Mesendoderm (in vitro differentiated cells): ENCODE measurements around the gene TAAR5.

ENCODE experiments used
- DNase-seq: peaks from one replicate; pipeline ENCODE4 v3.0.0; 2013
- H2AK5ac ChIP-seq: 2 replicates; pipeline ENCODE4 v1.6.1; 2013; ENCODE audit warnings: low read length, inconsistent platforms
- H2BK120ac ChIP-seq: 2 replicates; pipeline ENCODE4 v1.6.1; 2013; ENCODE audit warnings: low read depth, mild to moderate bottlenecking, low read length, moderate library complexity, mixed read lengths
- H2BK15ac ChIP-seq: replicated peaks from 2 replicates; pipeline ENCODE4 v1.6.1; 2013; ENCODE audit warnings: low read depth, mild to moderate bottlenecking, moderate library complexity
- H2BK5ac ChIP-seq: 2 replicates; pipeline ENCODE4 v1.6.1; 2013; ENCODE audit warnings: low read length, inconsistent platforms
- H3K18ac ChIP-seq: 2 replicates; pipeline ENCODE4 v1.6.1; 2013; ENCODE audit warnings: mild to moderate bottlenecking, low read length, mixed read lengths
- H3K23ac ChIP-seq: one replicate; pipeline ENCODE4 v1.6.1; 2013; ENCODE audit warnings: low read length
- H3K27ac ChIP-seq: 2 replicates; pipeline ENCODE4 v1.5.1; 2013; ENCODE audit warnings: low read depth, mild to moderate bottlenecking, inconsistent platforms, low read length, moderate library complexity
- H3K27me3 ChIP-seq: 2 replicates; pipeline ENCODE4 v1.6.1; 2013; ENCODE audit warnings: low read length, control low read depth, mild to moderate bottlenecking, inconsistent platforms; ENCODE audit not compliant: insufficient read depth, poor library complexity
- H3K36me3 ChIP-seq: 2 replicates; pipeline ENCODE4 v1.6.1; 2013; ENCODE audit warnings: low read length, inconsistent platforms; ENCODE audit not compliant: control insufficient read depth, insufficient read depth
- H3K4ac ChIP-seq: one replicate; pipeline ENCODE4 v1.6.1; 2013; ENCODE audit warnings: low read depth, mild to moderate bottlenecking, low read length, moderate library complexity
- H3K4me1 ChIP-seq: 2 replicates; pipeline ENCODE4 v1.6.1; 2013; ENCODE audit warnings: low read depth, low read length, inconsistent platforms; ENCODE audit not compliant: control insufficient read depth
- H3K4me2 ChIP-seq: 2 replicates; pipeline ENCODE4 v1.6.1; 2013; ENCODE audit warnings: low read length
- H3K4me3 ChIP-seq: 2 replicates; pipeline ENCODE4 v1.5.1; 2013; ENCODE audit warnings: mild to moderate bottlenecking, low read length
- H3K56ac ChIP-seq: one replicate; pipeline ENCODE4 v1.6.1; 2013; ENCODE audit warnings: low read length
- H3K79me1 ChIP-seq: 2 replicates; pipeline ENCODE4 v1.6.1; 2013; ENCODE audit warnings: low read length, inconsistent platforms
- H3K79me2 ChIP-seq: 2 replicates; pipeline ENCODE4 v1.6.1; 2013; ENCODE audit warnings: mild to moderate bottlenecking, low read length; ENCODE audit not compliant: control insufficient read depth, insufficient read depth
- H3K9ac ChIP-seq: 2 replicates; pipeline ENCODE4 v1.6.1; 2013; ENCODE audit warnings: low read length, inconsistent platforms
- H4K5ac ChIP-seq: one replicate; pipeline ENCODE4 v1.6.1; 2013; ENCODE audit warnings: low read length
- H4K8ac ChIP-seq: one replicate; pipeline ENCODE4 v1.6.1; 2013; ENCODE audit warnings: low read depth, mild to moderate bottlenecking, control low read depth, low read length, moderate library complexity
- WGBS: extraction: QIAGEN DNeasy Blood & Tissue Kit; methylation state at CpG from one replicate; pipeline ENCODE4 v1.1.7; 2013; ENCODE audit warnings: low lambda C conversion rate, missing lambda C conversion rate; ENCODE audit not compliant: insufficient coverage; ENCODE audit errors: extremely low coverage; 5-methylcytosine and 5-hydroxymethylcytosine counted together

Gene TAAR5

GRCh38 chr6:132624175-132624574 is 34.6 kb upstream of the TAAR5 start, which contains the start of gene TAAR2:
Gene TAAR2, minus strand, starts transcription at chr6:132624275. Its CDS starts 0 bp downstream, at chr6:132624275.
- Histone ChIP-seq H3K36me3 (no peaks in the 10 kb centered on the region), H3K9ac (no peak within 1 kb of the TSS), H3K27me3 (no peaks in the 10 kb centered on the region), H3K4me3 (no peak within 1 kb of the TSS), H3K18ac (no peak within 1 kb of the TSS), H3K27ac (no peak within 1 kb of the TSS), H4K5ac (no peak within 1 kb of the TSS), H3K56ac (no peak within 1 kb of the TSS), H3K79me1 (no peaks in the 10 kb centered on the region), H3K4me2 (no peak within 1 kb of the TSS), H2BK5ac (no peak within 1 kb of the TSS), H2BK15ac (no peak within 1 kb of the TSS), H2BK120ac (no peak within 1 kb of the TSS), H3K4me1 (no peaks in the 10 kb centered on the region), H4K8ac (no peak within 1 kb of the TSS), H3K4ac (no peak within 1 kb of the TSS), H3K23ac (no peak within 1 kb of the TSS), H3K79me2 (no peaks in the 10 kb centered on the region), H2AK5ac (no peak within 1 kb of the TSS)
- no peak for DNase-seq
- WGBS = no CpG with 5 or more reads among the region's 6 CpGs

- WGBS = no CpG with 5 or more reads among the region's 6 CpGs
- H3K4me1 ChIP-seq = no peaks in the 10 kb centered on the region
- no peak overlapping the region for H4K5ac ChIP-seq
- H3K27ac ChIP-seq = no peak overlapping the region
- no peak for DNase-seq
- H3K79me2 ChIP-seq = no peaks in the 10 kb centered on the region
- no peak overlapping the region for H4K8ac ChIP-seq
- H3K27me3 ChIP-seq = no peaks in the 10 kb centered on the region
- H3K4ac ChIP-seq = no peak overlapping the region
- no peak overlapping the region for H2BK5ac ChIP-seq
- no peak overlapping the region for H2BK15ac ChIP-seq
- no peak overlapping the region for H3K9ac ChIP-seq
- H3K36me3 ChIP-seq = no peaks in the 10 kb centered on the region
- H2AK5ac ChIP-seq = no peak overlapping the region
- H3K4me3 ChIP-seq = no peak overlapping the region
- no peak overlapping the region for H3K18ac ChIP-seq
- no peaks in the 10 kb centered on the region for H3K79me1 ChIP-seq
- H3K56ac ChIP-seq = no peak overlapping the region
- no peak overlapping the region for H2BK120ac ChIP-seq
- no peak overlapping the region for H3K23ac ChIP-seq
- H3K4me2 ChIP-seq = no peak overlapping the region
These were observed 33.7 kb upstream of the TAAR5 start for GRCh38 chr6:132623106-132623845.

- Histone ChIP-seq H3K9ac (no peak overlapping the region), H3K4ac (no peak overlapping the region), H3K56ac (no peak overlapping the region), H3K4me1 (no peaks in the 10 kb centered on the region), H3K79me2 (no peaks in the 10 kb centered on the region), H3K18ac (no peak overlapping the region), H3K36me3 (no peaks in the 10 kb centered on the region), H3K79me1 (no peaks in the 10 kb centered on the region), H2AK5ac (no peak overlapping the region), H3K23ac (no peak overlapping the region), H3K27me3 (no peaks in the 10 kb centered on the region), H2BK15ac (no peak overlapping the region), H4K5ac (no peak overlapping the region), H4K8ac (no peak overlapping the region), H2BK5ac (no peak overlapping the region), H3K4me2 (no peak overlapping the region), H2BK120ac (no peak overlapping the region), H3K4me3 (no peak overlapping the region), H3K27ac (no peak overlapping the region)
- no peak for DNase-seq
- no CpG with 5 or more reads among the region's 1 CpG for whole genome bisulfite sequencing
These were observed 27.1 kb upstream of the TAAR5 start for GRCh38 chr6:132616677-132617076.

GRCh38 chr6:132614554-132614953 is 25.0 kb upstream of the TAAR5 start:
- Histone ChIP-seq H3K27me3 (no peaks in the 10 kb centered on the region), H2BK5ac (no peak overlapping the region), H3K79me2 (no peaks in the 10 kb centered on the region), H3K79me1 (no peaks in the 10 kb centered on the region), H3K36me3 (no peaks in the 10 kb centered on the region), H3K4me3 (no peak overlapping the region), H3K56ac (no peak overlapping the region), H2BK120ac (no peak overlapping the region), H3K4me2 (no peak overlapping the region), H3K4ac (no peak overlapping the region), H3K18ac (no peak overlapping the region), H2AK5ac (no peak overlapping the region), H3K23ac (no peak overlapping the region), H3K27ac (no peak overlapping the region), H4K5ac (no peak overlapping the region), H3K9ac (no peak overlapping the region), H2BK15ac (no peak overlapping the region), H3K4me1 (no peaks in the 10 kb centered on the region), H4K8ac (no peak overlapping the region)
- no peak for DNase-seq
- WGBS = no CpG with 5 or more reads among the region's 7 CpGs

- no peak overlapping the region for H3K18ac ChIP-seq
- no peaks in the 10 kb centered on the region for H3K27me3 ChIP-seq
These were observed 23.0 kb upstream of the TAAR5 start for GRCh38 chr6:132612449-132613108.

More at GRCh38 chr6:132612449-132613108, 23.0 kb upstream of the TAAR5 start:
- WGBS = no CpG with 5 or more reads among the region's 4 CpGs
- DNase-seq = no peak
- Histone ChIP-seq H3K4me1 (no peaks in the 10 kb centered on the region), H3K4me2 (no peak overlapping the region), H3K9ac (no peak overlapping the region), H3K79me2 (no peaks in the 10 kb centered on the region), H3K56ac (no peak overlapping the region), H2BK15ac (no peak overlapping the region), H2BK120ac (no peak overlapping the region), H3K23ac (no peak overlapping the region), H4K5ac (no peak overlapping the region), H3K27ac (no peak overlapping the region), H4K8ac (no peak overlapping the region), H3K4ac (no peak overlapping the region), H3K36me3 (no peaks in the 10 kb centered on the region), H2AK5ac (no peak overlapping the region), H2BK5ac (no peak overlapping the region), H3K4me3 (no peak overlapping the region), H3K79me1 (no peaks in the 10 kb centered on the region)
